ENCODE results near the gene RHOG. TPM values are rescaled to one million over a fixed set of nuclear protein-coding genes. Genes with fewer than 3 reads are reported as not detected.
A peak's percentile ranks its signal among the peaks of the same experiment; 100 is the strongest.

The RHOG gene
- polyA plus RNA-seq, 1 donor from 2014 or later, result not detected

DNA sequence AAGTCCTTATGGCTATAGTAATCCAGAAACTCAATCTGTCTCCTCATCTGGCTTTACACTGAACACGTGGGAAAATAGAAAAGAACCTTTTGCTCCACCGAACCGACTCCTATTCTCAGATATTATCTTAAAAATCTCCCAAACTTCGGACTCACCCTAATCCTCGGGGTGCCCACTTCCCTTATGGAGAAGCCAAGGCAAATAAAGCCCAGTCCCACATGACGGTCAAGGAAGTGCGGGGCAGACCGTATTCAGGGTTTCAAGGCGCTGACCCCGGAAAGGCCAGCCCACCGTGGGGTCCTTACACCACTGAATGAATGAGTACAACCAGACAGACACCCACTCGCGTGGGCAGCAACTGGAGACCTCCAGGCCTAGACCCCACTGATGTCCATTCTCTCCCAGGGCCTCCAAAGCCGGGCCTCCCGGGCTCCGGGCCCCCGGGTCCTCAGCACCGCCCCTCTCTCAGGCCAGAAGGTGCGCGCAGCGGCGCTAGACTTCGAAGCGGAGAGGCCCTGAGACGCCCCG, 43.9 kb downstream of the RHOG start:
- Histone ChIP-seq H3K4me2 (ENCODE audit: low read length) (peak overlapping the region; percentile 98), H3K36me3 (ENCODE audit: insufficient read depth, low read length) (no peaks in the 10 kb centered on the region), H3K4me3 (ENCODE audit: low read length) (peak overlapping the region; percentile 99), H4K20me1 (ENCODE audit: insufficient read depth) (no peaks in the 10 kb centered on the region), H3K9me2 (ENCODE audit: insufficient read depth, low read length) (no peaks in the 10 kb centered on the region), H2AFZ (ENCODE audit: low read depth, low read length) (peak overlapping the region; percentile 72), H3F3A (ENCODE audit: insufficient read depth, low read length, poor library complexity, severe bottlenecking) (no peaks in the 10 kb centered on the region), H3K9me3 (ENCODE audit: low read length) (no peaks in the 10 kb centered on the region), H3K27ac (ENCODE audit: low read length) (peak overlapping the region; percentile 94), H3K27me3 (ENCODE audit: insufficient read depth, low read depth, low read length) (no peaks in the 10 kb centered on the region), H3K9ac (ENCODE audit: low read length) (peak overlapping the region; percentile 97), H3K79me2 (replicated peaks; ENCODE audit: insufficient read depth, low read length) (peaks cover 41% of the 10 kb centered on the region)
- TF ChIP-seq EP300 (conservative IDR thresholded peaks at IDR 0.05; ENCODE audit: poor library complexity, severe bottlenecking) (no peak), POLR2AphosphoS5 (IDR thresholded peaks at IDR 0.05) (no peak), RAD21 (conservative IDR thresholded peaks at IDR 0.05) (no peak), MXI1 (conservative IDR thresholded peaks at IDR 0.05; ENCODE audit: poor library complexity, severe bottlenecking) (no peak), CTCF (IDR thresholded peaks at IDR 0.05; ENCODE audit: poor library complexity, severe bottlenecking) (no peak), SMC3 (conservative IDR thresholded peaks at IDR 0.05; ENCODE audit: poor library complexity) (no peak), TAF1 (IDR thresholded peaks at IDR 0.05; ENCODE audit: low read depth) (no peak), EZH2 (IDR thresholded peaks at IDR 0.05; ENCODE audit: borderline replicate concordance, insufficient read depth, low read length, poor library complexity, severe bottlenecking) (no peak)
- TF ChIP-seq, protein P1, sequence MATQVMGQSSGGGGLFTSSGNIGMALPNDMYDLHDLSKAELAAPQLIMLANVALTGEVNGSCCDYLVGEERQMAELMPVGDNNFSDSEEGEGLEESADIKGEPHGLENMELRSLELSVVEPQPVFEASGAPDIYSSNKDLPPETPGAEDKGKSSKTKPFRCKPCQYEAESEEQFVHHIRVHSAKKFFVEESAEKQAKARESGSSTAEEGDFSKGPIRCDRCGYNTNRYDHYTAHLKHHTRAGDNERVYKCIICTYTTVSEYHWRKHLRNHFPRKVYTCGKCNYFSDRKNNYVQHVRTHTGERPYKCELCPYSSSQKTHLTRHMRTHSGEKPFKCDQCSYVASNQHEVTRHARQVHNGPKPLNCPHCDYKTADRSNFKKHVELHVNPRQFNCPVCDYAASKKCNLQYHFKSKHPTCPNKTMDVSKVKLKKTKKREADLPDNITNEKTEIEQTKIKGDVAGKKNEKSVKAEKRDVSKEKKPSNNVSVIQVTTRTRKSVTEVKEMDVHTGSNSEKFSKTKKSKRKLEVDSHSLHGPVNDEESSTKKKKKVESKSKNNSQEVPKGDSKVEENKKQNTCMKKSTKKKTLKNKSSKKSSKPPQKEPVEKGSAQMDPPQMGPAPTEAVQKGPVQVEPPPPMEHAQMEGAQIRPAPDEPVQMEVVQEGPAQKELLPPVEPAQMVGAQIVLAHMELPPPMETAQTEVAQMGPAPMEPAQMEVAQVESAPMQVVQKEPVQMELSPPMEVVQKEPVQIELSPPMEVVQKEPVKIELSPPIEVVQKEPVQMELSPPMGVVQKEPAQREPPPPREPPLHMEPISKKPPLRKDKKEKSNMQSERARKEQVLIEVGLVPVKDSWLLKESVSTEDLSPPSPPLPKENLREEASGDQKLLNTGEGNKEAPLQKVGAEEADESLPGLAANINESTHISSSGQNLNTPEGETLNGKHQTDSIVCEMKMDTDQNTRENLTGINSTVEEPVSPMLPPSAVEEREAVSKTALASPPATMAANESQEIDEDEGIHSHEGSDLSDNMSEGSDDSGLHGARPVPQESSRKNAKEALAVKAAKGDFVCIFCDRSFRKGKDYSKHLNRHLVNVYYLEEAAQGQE (IDR thresholded peaks at IDR 0.05; ENCODE audit: borderline replicate concordance), result no peak

DNA sequence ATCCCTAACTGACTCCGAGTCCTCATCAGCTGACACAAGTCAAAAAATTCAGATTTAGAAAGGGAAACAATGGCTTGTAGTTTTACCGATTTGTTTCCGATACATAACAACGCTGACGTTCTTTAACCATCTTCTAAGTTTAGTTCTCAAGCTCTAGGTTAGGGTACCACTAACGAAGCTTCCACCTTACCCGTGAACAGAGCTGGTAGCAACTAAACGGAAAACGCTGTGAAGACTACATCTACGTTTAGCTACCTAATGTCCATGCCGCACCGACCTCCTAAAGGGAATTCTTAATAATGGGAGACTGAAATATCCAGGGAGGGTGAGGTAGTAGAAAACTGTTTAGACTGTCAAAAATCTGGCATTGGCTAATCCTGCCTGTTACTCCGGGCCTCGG, 44.4 kb downstream of the RHOG start:
- Histone ChIP-seq H3K4me3 (ENCODE audit: low read length) (peak overlapping the region; percentile 99), H2AFZ (ENCODE audit: low read depth, low read length) (no peak overlapping the region), H3F3A (ENCODE audit: insufficient read depth, low read length, poor library complexity, severe bottlenecking) (no peaks in the 10 kb centered on the region), H3K9me3 (ENCODE audit: low read length) (no peaks in the 10 kb centered on the region), H3K27ac (ENCODE audit: low read length) (no peak overlapping the region), H3K79me2 (replicated peaks; ENCODE audit: insufficient read depth, low read length) (peaks cover 46% of the 10 kb centered on the region), H3K9me2 (ENCODE audit: insufficient read depth, low read length) (no peaks in the 10 kb centered on the region), H3K27me3 (ENCODE audit: insufficient read depth, low read depth, low read length) (no peaks in the 10 kb centered on the region), H3K36me3 (ENCODE audit: insufficient read depth, low read length) (no peaks in the 10 kb centered on the region), H3K9ac (ENCODE audit: low read length) (peak overlapping the region; percentile 97), H4K20me1 (ENCODE audit: insufficient read depth) (no peaks in the 10 kb centered on the region), H3K4me2 (ENCODE audit: low read length) (peak overlapping the region; percentile 98)
- TF ChIP-seq EZH2 (IDR thresholded peaks at IDR 0.05; ENCODE audit: borderline replicate concordance, insufficient read depth, low read length, poor library complexity, severe bottlenecking) (no peak), EP300 (conservative IDR thresholded peaks at IDR 0.05; ENCODE audit: poor library complexity, severe bottlenecking) (no peak), MXI1 (conservative IDR thresholded peaks at IDR 0.05; ENCODE audit: poor library complexity, severe bottlenecking) (no peak), POLR2AphosphoS5 (IDR thresholded peaks at IDR 0.05) (no peak), RAD21 (conservative IDR thresholded peaks at IDR 0.05) (no peak), SMC3 (conservative IDR thresholded peaks at IDR 0.05; ENCODE audit: poor library complexity) (no peak), TAF1 (IDR thresholded peaks at IDR 0.05; ENCODE audit: low read depth) (no peak), CTCF (IDR thresholded peaks at IDR 0.05; ENCODE audit: poor library complexity, severe bottlenecking) (no peak)
